Stimulated activated CD8-positive, alpha-beta memory T cell treated with anti-CD3 and anti-CD28 coated beads, Interleukin-12 subunit alpha, Interleukin-12 subunit beta, amount 100 ng/mL, for 1 hour (primary cell): ENCODE data around the gene AGPAT4.

ENCODE experiments used
- DNase-seq: peaks from one replicate; pipeline ENCODE4 v3.0.0-alpha.2; 2020; ENCODE audit warnings: low read depth

AGPAT4 gene

GRCh38 chr6:161110028-161110779 lies 163.7 kb downstream of the AGPAT4 start:
- DNase-seq, result no peak

- DNase-seq, result no peak
Observed at GRCh38 chr6:161109366-161109765, 164.5 kb downstream of the AGPAT4 start.

GRCh38 chr6:161108916-161109315 lies 164.9 kb downstream of the AGPAT4 start:
- no peak for DNase-seq

GRCh38 chr6:161107779-161108730 lies 165.8 kb downstream of the AGPAT4 start:
- no peak for DNase-seq

- DNase-seq, result no peak
Observed at GRCh38 chr6:161105408-161105807, 168.5 kb downstream of the AGPAT4 start.

GRCh38 chr6:161104966-161105365 lies 168.9 kb downstream of the AGPAT4 start:
- no peak for DNase-seq

- DNase-seq, result no peak
Observed at GRCh38 chr6:161103475-161103874, 170.4 kb downstream of the AGPAT4 start.

- no peak for DNase-seq
Observed at GRCh38 chr6:161101517-161101916, 172.3 kb downstream of the AGPAT4 start.

- DNase-seq, result no peak
Observed at GRCh38 chr6:161100072-161100471, 173.8 kb downstream of the AGPAT4 start.

GRCh38 chr6:161095916-161096315 lies 177.9 kb downstream of the AGPAT4 start:
- no peak for DNase-seq

GRCh38 chr6:161094955-161095354 lies 178.9 kb downstream of the AGPAT4 start:
- no peak for DNase-seq

- no peak for DNase-seq
Observed at GRCh38 chr6:161091972-161092701, 181.7 kb downstream of the AGPAT4 start.

GRCh38 chr6:161091151-161091550 lies 182.7 kb downstream of the AGPAT4 start:
- no peak for DNase-seq

- no peak for DNase-seq
Observed at GRCh38 chr6:161088676-161089328, 185.1 kb downstream of the AGPAT4 start.

- DNase-seq, result no peak
Observed at GRCh38 chr6:161085246-161085645, 188.6 kb downstream of the AGPAT4 start.

GRCh38 chr6:161082215-161082614 lies 191.6 kb downstream of the AGPAT4 start:
- DNase-seq, result no peak

GRCh38 chr6:161080263-161080970 lies 193.4 kb downstream of the AGPAT4 start:
- DNase-seq, result no peak
